HG03064 (cell line): ENCODE measurements around the gene NEDD4.
"Not testable (repeated sequence)": the region's sequence is repeated elsewhere in the genome, so short reads cannot be mapped to it uniquely, and the experiment has no call there.

Experiments
- ATAC-seq: cut with Tn5 transposase; IDR thresholded peaks from one replicate; pipeline ENCODE4 v1.9.1; 2021; ENCODE audit warnings: low read depth; ENCODE audit not compliant: unreplicated experiment

Gene NEDD4

DNA sequence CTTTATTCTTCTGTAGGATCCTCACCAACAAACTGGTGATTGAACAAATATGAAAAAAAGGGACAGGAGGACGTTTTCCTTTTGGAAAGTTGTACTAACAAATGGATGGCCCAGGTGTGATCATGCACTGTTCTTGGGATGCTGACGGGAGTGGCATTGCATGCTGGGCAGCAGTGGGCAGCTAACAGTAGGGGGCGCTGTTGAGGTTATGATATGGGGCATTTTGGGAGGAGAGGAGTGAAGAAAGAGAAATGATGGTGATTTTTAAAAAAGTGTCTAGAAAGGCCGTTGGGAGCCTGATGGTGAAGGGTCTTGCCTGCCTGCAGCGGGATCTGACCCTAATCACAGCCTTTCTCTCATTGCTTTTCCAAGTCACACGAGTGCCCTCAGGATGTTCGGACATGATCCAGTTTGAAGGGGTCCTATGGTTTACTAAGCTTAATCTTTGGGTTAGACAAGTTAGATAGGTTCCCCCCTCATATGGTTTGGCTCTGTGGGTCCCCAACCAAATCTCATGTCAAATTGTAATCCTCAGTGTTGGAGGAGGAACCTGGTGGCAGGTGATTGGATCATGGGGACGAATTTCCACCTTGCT is 204.2 kb downstream of the NEDD4 start:
- no peak for ATAC-seq

DNA sequence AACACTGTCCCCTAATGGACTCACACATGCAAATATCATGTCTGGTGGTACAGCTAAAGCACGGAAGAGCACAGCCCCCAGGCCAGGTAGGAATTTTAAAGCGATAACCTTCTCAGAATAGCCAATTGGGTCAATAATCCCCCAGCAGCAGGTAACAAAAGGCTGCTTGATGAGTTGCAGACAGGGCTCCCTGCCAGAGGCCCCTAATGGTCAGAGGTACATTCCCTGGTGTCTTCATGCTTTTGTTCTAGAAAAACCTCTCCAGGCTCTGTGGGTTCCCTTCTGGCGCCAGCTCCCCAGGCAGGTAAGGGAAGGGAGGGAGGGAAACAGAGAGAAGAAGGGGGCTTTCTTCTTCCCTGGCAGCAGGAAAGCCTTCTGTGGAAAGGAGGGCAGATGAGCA is 207.1 kb downstream of the NEDD4 start:
- no peak for ATAC-seq

DNA sequence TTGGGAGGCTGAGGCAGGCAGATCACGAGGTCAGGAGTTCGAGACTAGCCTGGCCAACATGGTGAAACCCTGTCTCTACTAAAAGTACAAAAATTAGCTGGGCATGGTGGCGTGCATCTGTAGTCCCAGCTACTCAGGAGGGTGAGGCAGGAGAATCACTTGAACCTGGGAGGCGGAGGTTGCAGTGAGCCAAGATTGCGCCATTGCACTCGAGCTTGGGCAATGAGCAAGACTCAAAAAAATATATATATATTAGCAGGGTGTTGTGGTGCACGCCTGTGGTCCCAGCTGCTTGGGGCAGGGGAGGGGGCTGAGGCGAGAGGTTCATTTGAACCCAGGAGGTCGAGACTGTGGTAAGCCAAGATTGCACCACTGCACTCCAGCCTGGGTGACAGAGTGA is 207.8 kb downstream of the NEDD4 start:
- ATAC-seq = not testable (repeated sequence)

DNA sequence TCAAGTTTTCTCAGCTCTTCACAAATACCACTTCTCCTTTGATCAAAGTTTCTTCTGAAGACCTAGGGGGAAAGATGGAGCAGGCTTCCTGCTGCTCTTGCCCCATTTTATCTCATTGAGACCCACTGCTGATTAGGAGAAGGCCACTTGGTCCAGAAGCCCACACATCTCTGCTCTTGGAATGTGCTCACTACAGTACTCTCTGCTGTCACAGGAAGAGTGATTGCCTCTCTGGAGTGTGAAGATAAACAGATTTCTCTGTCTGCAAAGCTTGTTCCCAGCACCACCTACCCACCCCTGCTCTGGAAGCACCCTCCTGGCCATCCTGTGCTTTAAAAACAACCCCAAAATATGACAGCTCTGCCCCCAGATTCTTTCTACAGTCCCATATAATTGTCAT is 209.1 kb downstream of the NEDD4 start:
- ATAC-seq = no peak

DNA sequence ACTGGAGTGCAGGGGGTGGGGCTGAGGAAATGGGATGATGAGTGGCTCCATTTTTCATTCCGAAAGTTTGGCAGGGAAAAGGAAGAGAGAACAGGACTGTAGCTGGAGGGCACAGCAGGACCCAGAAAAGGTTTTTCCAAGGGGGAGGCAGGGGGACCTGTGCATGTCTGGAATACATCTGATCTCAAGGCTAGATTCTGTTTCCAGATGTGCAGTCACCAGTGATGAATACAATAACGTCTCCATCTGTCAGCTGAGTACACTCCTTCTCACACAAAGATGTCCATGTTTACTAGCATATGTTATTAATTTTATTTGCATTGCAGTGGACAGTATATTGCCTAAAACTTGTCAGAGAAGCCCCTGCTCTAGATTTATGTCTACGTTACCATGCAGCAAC is 210.5 kb downstream of the NEDD4 start:
- no peak for ATAC-seq

DNA sequence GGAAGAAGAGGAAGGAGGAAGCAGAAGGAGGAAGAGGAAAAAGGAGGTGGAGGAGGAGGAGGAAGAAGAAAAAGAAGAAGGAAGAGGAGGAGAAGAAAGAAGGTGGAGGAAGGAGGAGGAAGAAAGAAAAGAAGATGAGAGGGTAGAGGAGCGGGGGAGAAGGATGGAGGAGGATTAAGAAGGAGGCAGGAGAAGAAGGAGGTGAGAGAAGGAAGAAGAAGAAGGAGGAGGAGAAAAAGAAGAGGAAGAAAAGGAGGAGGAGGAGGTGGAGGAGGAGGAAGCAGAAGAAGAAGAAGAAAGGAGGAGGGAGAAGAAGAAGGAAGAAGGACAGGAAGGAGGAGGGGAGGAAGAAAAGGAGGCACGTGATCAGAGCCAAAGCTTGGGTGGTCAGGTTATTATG is 213.1 kb downstream of the NEDD4 start:
- no peak for ATAC-seq

DNA sequence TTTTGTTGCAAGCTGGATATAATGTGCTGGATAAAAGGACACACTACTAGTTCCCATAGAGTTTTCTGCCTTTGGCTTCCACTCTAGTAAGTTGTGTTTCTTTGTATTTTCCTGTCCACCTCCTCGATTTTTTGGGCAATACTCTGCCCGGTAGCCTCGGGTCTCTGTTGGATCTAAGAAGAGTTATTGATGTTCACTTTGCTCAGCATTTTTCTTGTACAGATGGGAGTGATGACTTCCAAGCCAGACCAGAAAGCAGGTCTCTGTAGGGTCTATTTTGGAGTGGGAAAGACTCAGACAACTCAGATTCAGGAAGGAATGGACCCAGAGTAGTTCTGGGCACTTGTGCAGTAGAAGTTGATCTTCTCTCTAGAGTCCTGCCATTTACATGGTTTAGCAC is 214.5 kb downstream of the NEDD4 start:
- ATAC-seq = no peak
